Measurements from ENCODE around the gene CYB561.
A peak's percentile ranks its signal among the peaks of the same experiment; 100 is the strongest.

CYB561 gene

GRCh38 chr17:63450551-63450950, 4.4 kb upstream of the CYB561 start:
- no peak for DNase-seq

DNA sequence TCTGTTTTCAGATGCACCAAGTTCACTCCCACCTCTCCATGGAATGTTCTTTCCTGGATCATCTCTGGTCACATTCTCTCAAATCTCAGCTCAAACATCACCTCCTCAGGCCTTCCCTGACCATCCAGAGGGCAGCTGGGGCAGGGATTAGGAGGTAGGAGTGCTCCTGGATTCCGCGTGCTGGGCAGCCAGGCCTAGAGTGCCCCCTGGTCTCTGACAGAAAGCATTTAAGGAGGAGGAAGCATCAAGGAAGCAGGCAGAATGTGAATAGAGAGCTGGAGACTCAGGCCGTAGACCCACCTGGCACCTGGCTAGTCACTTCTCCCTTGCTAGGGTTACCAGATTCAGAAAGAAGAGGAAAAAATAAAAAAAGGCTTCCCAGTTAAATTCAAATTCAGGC, 2.5 kb upstream of the CYB561 start:
- DNase-seq = no peak

DNA sequence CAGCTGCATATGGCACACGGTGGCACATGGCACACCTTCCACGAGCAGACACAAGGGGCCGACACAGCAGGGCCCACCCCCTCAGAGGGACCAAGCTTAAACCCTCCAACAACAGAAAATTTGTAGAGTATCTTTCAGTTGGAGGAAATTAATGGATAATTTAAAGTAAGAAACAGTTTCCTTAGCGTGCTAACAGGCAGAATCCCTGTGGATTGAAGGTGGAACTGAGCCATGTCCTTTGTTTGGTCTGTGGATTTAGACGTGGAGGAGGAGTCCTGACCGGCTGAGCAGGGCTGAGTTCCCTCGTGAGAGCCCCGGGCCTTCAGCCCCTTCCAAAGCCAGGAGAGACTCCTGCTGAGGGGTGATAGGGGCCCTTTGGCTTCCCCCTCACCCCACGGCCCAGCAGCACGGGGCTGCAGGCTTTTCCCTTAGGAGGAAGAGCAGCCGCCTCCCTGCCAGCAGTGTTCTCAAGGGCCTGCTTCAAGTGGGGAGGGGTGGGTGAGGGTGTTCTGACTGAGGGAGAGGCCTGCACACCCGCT, 1.4 kb upstream of the CYB561 start:
- DNase-seq = no peak

DNA sequence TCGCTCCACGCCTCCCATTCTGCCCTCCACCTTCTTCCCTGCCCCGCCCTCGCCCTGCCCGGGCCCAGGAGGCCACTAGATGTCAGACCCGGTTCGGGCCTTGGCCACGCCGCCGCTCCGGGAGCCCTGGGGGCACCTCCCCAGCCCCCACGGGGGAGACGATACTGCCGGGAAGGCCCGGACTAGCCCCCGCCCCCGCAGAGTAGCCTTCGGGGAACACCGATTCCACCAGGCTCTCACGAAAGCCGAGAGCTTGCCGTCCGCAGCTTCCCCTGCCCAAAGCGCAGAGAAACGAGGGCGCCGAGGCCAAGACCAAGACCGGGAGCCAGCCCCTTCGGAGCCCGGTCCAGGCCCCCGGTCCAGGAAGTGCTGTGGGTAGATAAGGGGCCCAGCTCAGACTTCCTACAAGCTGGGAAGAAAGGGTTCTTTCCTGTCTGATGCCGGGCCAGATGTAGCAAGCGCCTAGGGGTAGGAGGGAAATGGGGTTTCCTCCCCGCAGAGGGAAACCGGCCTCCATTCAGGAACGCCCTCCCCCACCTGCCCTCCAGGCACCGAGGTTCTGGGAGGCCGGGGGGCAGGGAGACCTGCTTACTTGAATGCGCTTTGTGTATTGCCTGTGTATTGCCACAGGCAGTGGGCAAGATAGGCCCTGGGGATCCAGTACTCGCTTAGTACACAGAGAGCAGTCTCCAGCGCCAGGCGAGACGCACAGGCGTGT, 806 bp upstream of the CYB561 start:
- peak; percentile 41 for DNase-seq

DNA sequence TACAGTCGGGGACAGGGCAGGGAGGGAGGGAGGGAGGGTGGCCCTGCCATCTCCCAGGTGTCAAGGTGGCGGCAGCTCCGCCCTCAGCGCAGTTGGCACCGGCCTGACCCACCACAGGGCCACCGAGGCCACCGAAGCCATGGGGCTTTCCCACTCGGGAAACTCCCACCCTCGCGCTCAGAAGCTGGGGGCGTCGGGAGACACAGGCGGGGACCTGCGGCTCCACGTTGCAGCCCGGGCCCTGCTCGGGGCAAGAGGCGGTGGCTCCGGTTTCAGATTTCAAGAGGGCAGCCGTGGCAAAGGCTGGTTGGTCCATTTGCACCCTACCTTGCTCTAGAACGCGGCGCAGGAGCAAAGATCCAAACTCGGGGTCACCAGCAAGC, 544 bp downstream of the CYB561 start:
- no peak for DNase-seq

GRCh38 chr17:63445065-63445464, 1.0 kb downstream of the CYB561 start:
- DNase-seq = no peak

GRCh38 chr17:63444457-63444856, 1.6 kb downstream of the CYB561 start:
- DNase-seq = no peak

GRCh38 chr17:63443053-63443452, 3.1 kb downstream of the CYB561 start:
- no peak for DNase-seq

- DNase-seq = no peak
These were observed 3.5 kb downstream of the CYB561 start for GRCh38 chr17:63442549-63443035.

- DNase-seq = no peak
These were observed 4.0 kb downstream of the CYB561 start for GRCh38 chr17:63442074-63442473.

GRCh38 chr17:63441654-63442053, 4.5 kb downstream of the CYB561 start:
- no peak for DNase-seq

DNA sequence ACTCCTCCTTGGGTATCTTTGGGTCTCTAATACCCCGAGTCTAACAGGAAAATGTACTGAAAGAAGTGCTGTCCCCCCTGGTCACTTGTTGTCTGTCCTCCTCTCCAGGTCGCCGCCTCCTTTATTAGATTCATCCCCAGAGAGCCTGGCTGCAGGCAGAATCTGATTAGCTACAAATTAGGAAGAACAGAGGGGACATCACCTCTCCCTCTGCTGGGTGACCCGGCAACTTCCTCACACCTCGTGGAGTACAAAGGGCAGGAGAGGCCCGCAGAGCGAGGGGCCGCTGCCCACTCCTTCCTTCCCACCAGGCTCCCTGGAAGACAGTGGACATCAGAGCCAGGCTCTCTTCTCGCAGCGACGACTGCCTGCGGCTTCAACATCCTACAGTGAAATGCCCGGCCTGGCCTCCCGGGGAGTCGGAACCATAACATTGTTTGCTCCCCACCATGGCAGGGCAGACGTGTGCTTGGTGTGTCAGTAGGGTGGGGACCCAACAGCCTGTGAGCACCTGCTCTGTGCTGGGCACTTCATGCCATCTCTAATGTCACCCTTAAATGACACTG, 5.3 kb downstream of the CYB561 start:
- no peak for DNase-seq

DNA sequence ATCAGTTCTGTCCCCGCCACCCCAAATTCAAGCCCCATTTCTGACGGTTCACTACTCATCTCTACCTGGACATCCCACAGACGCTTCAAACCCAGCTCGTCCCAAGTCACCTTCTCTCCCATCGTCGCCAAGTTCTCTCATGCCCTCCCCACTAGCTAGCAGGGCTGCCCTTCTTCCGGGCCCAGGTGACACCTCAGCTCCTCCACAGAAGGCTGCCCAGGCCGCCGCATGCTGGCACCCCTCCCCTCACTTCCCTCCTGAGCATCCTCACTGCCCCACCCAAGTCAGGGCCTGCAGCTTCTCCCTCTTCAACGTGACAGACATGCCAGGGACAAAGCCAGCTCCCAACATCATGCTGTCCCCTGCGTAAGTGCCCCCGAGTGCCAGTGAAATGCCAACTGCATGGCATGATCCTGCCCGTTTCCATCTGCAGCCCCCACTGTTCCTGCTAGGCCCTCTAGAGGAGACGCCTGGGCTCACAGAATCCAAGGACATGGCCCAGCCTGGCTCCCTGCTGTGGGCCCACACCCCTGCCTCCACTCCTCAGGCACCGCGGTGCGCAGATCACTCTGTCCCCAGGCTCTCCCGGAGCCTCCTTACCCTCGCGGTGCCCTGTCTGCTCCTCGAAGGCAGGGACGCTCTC, 5.9 kb downstream of the CYB561 start:
- no peak for DNase-seq

- peak; percentile 73 for DNase-seq
These were observed 6.4 kb downstream of the CYB561 start for GRCh38 chr17:63439687-63440086.

- DNase-seq = no peak
These were observed 7.7 kb downstream of the CYB561 start for GRCh38 chr17:63438092-63439051.

GRCh38 chr17:63437287-63438091, 8.6 kb downstream of the CYB561 start:
- DNase-seq = no peak

- DNase-seq = peak; percentile 39
These were observed 9.5 kb downstream of the CYB561 start for GRCh38 chr17:63436523-63437110.

GRCh38 chr17:63435681-63436522, 10.2 kb downstream of the CYB561 start:
- DNase-seq = no peak

DNA sequence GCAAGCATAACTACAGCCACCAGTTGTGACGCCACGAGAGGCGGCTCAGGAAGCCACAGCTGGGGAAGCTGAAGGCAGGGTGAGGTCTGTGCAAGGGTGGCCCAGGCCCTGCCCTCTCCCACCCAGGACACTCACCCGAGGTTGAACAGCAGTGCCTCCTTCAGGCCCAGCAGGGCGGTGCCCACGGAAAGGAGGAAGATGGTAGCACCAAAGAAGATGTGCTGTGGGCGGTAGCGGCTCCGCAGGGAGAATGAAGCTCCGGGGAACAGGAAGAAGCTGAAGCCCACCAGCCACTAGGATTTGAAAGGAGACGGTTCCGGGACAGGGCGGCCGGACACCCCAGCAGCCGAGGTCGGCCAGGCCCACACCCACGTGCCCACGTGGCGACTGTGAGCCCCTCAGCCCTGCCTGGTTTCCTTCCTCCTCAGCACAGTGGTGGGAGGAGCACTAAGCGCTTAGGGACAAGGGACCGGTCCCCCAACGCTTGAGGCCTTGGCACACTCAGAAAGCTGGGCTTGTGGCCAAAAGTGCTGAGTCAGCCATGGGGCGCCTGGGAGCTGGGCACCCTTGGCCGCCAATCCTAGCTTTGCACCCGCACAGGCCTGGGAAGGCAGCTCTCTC, 11.0 kb downstream of the CYB561 start:
- peak; percentile 55 for DNase-seq

Measured in fibroblast of skin of scalp (primary cell).